BLaER1 treated with 17β-estradiol and CSF1 and Interleukin-3, amounts not matched to agents 10 nM and 100 nM (cell line): ENCODE data around the gene IDH3G.

Source experiments
- H3K27ac ChIP-seq, 11 experiments: shearing (Covaris generic); formaldehyde crosslinking; 2 replicates each; pipeline ENCODE4 v1.8.1; 2022
- H3K27me3 ChIP-seq, 11 experiments: shearing (Covaris generic); formaldehyde crosslinking; 2 replicates each; pipeline ENCODE4 v1.8.1; 2022
- H3K36me3 ChIP-seq, 11 experiments: shearing (Covaris generic); formaldehyde crosslinking; 2 replicates each; pipeline ENCODE4 v1.8.1; 2022
- H3K4me1 ChIP-seq, 10 experiments: shearing (Covaris generic); formaldehyde crosslinking; 2 replicates each; pipeline ENCODE4 v1.8.1; 2022
- H3K4me2 ChIP-seq, 11 experiments: shearing (Covaris generic); formaldehyde crosslinking; 2 replicates each; pipeline ENCODE4 v1.8.1; 2022
- H3K4me3 ChIP-seq, 10 experiments: shearing (Covaris generic); formaldehyde crosslinking; 2 replicates each; pipeline ENCODE4 v1.8.1; 2022
- H3K9ac ChIP-seq, 11 experiments: shearing (Covaris generic); formaldehyde crosslinking; 2 replicates each; pipeline ENCODE4 v1.8.1; 2022
- H3K9me3 ChIP-seq, 11 experiments: shearing (Covaris generic); formaldehyde crosslinking; replicated peaks in 1 of 11; 2 replicates each; pipeline ENCODE4 v1.8.1; 2022
- H4K20me1 ChIP-seq, 11 experiments: shearing (Covaris generic); formaldehyde crosslinking; 2 replicates each; pipeline ENCODE4 v1.8.1; 2022
- Cebpa-rat ChIP-seq, 11 experiments: shearing (Covaris generic); IDR thresholded peaks; 2 replicates each; pipeline ENCODE4 v1.8.1; 2022

IDH3G gene

DNA sequence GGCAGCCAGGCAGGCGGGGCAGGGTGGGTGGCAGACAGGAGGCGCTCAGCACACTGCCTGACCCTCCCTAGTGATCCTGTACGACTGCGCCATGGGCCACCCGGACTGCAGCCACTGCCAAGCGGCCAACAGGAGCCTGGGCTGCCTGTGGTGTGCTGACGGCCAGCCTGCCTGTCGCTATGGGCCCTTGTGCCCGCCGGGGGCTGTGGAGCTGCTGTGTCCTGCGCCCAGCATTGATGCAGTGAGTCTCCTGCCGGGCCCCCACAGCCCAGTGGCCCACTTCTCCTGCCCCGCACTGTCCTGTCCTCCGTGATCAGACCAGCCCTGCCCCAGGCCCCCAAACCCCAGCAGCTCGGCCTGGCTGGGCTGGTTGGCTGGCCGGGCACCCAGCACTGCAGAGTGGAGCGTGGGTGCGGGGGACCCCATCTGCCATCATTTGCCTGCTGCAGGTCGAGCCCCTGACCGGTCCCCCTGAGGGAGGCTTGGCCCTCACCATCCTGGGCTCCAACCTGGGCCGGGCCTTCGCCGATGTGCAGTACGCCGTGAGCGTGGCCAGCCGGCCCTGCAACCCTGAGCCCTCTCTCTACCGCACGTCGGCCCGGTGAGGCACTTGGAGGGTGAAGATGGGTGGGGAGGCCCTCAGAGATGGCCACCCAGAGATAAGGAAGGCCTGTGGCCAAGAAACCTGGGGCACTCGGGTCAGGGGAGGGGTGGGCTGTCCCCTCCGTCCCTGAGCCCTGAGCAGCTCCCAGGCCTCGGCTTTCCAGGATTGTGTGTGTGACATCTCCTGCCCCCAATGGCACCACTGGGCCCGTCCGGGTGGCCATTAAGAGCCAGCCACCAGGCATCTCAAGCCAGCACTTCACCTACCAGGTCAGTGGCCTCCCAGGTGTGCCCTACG lies 22.5 kb downstream of the IDH3G start:
- Histone ChIP-seq H4K20me1 (peaks cover 0 to 53% (median 0%) of the 10 kb centered on the region in 11 experiments; a peak in 8 of 22 replicates), H3K9ac (no peak overlapping the region), H3K27me3 (peaks cover 0 to 25% (median 5%) of the 10 kb centered on the region in 11 experiments; a peak in 5 of 22 replicates), H3K4me2 (0 out of 22 replicates have a peak overlapping the region, but pooled peaks of 2 of the 11 experiments have one; percentile 8 to 30), H3K4me3 (no peak overlapping the region), H3K9me3 (peaks cover 0 to 42% (median 27%) of the 10 kb centered on the region in 11 experiments; a peak in 13 of 22 replicates), H3K36me3 (no peaks in the 10 kb centered on the region), H3K4me1 (peaks cover 28 to 39% (median 36%) of the 10 kb centered on the region in 10 experiments), H3K27ac (no peak overlapping the region)
- TF ChIP-seq Cebpa-rat (IDR thresholded peaks at IDR 0.05), result no peak

DNA sequence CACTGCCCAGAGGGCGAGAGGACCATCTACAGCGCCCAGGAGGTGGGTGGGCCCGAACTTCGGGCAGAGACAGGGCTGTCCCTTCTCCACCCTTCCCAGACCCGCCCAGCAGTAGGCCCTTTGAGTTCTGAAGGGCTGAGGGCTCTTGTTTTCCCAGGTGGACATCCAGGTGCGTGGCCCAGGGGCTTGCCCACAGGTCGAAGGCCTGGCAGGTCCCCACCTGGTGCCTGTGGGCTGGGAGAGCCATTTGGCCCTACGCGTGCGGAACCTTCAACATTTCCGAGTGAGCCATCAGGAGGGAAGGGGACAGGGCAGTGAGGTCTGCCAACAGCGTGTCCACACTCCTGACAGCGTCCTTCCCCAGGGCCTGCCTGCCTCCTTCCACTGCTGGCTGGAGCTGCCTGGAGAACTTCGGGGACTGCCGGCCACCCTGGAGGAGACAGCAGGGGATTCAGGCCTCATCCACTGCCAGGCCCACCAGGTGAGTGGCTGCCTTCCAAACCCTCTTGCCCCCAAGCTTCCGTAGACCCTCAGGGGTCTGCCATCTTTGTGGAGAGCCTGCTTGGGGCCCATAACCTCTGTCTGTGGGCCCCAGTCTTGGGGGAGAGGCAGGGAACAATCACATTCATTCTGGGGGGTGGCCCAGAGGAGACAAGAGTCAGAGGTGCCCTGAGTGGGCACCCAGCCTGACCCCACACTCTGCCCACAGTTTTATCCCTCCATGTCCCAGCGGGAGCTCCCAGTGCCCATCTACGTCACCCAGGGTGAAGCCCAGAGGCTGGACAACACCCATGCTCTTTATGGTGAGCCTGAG lies 23.4 kb downstream of the IDH3G start:
- Histone ChIP-seq H3K27me3 (peaks cover 0 to 33% (median 5%) of the 10 kb centered on the region in 11 experiments; a peak in 6 of 22 replicates), H3K27ac (no peak overlapping the region), H3K4me2 (no peak overlapping the region), H3K4me3 (no peak overlapping the region), H3K36me3 (no peaks in the 10 kb centered on the region), H3K9me3 (peaks cover 0 to 41% (median 26%) of the 10 kb centered on the region in 11 experiments; a peak in 13 of 22 replicates), H3K4me1 (peaks cover 35 to 46% (median 43%) of the 10 kb centered on the region in 10 experiments), H4K20me1 (peaks cover 0 to 59% (median 0%) of the 10 kb centered on the region in 11 experiments; a peak in 8 of 22 replicates), H3K9ac (no peak overlapping the region)
- no peak for TF ChIP-seq Cebpa-rat (IDR thresholded peaks at IDR 0.05)

DNA sequence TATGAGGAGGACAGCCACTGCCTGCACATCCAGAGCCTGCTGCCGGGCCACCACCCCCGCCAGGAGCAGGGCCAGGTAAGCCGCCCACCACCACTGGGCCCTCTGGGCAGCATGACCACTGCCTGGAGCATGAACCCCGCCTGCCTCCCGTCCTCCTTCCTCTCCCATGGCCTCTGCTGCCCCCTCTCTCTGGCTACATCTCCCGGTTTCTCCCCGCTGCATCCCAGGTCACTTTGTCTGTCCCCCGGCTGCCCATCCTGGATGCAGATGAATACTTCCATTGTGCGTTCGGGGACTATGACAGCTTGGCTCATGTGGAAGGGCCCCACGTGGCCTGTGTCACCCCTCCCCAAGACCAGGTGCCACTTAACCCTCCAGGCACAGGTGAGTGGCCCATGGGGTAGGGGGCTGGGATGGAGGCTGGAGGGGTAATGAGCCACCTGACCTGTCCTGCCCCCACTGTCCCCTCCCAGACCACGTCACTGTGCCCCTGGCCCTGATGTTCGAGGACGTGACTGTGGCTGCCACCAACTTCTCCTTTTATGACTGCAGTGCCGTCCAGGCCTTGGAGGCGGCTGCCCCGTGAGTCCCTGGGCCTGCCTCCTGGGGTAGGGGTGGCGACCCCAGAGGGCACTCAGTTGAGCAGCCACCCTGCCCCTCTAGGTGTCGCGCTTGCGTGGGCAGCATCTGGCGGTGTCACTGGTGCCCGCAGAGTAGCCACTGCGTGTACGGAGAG lies 24.1 kb downstream of the IDH3G start:
- no peak overlapping the region; a peak in 2 of 22 replicates for H3K4me2 ChIP-seq
- peaks cover 0 to 41% (median 5%) of the 10 kb centered on the region in 11 experiments; a peak in 9 of 22 replicates for H3K27me3 ChIP-seq
- peaks cover 0 to 33% (median 22%) of the 10 kb centered on the region in 11 experiments; a peak in 13 of 22 replicates for H3K9me3 ChIP-seq
- TF ChIP-seq Cebpa-rat (IDR thresholded peaks at IDR 0.05), result no peak
- no peaks in the 10 kb centered on the region for H3K36me3 ChIP-seq
- no peak overlapping the region for H3K27ac ChIP-seq
- peaks cover 0 to 67% (median 0%) of the 10 kb centered on the region in 11 experiments; a peak in 9 of 22 replicates for H4K20me1 ChIP-seq
- H3K9ac ChIP-seq, result no peak overlapping the region
- H3K4me1 ChIP-seq, result peaks cover 43 to 53% (median 51%) of the 10 kb centered on the region in 10 experiments
- H3K4me3 ChIP-seq, result no peak overlapping the region

DNA sequence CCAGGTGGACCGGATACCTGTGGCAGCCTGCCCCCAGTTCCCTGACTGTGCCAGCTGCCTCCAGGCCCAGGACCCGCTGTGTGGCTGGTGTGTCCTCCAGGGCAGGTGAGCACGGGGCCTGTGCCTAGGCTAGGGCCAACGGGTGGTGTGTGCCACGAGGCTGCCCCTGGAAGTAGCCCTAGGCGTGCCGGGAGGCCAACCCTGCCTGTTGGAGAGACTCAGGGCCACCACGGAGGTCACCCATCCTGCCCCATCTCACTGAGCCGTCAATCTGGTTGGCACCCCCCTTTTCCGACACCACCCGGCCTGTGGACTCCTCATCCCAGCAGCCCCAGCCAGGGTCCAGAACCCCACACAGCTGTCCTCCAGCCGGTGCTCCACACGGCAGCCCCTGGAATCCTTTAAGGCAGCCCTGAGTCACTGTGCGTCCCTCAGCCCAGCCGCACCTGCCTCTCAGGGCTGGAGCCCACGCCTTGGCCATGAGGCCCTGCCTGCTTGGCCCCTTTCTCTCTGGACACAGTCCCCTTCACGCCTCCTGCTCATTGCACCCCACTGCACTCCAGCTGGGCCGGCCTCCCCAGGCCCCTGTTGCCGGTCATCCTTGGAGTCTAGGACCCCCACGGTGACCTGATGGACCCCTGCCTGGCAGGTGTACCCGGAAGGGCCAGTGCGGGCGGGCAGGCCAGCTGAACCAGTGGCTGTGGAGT lies 24.9 kb downstream of the IDH3G start:
- Histone ChIP-seq H3K4me3 (no peak overlapping the region), H3K4me1 (peaks cover 50 to 60% (median 58%) of the 10 kb centered on the region in 10 experiments), H3K27ac (0 out of 22 replicates have a peak overlapping the region, but pooled peaks of 3 of the 11 experiments have one; percentile 35 to 58 (median 56)), H3K9ac (no peak overlapping the region), H4K20me1 (peaks cover 0 to 70% (median 4%) of the 10 kb centered on the region in 11 experiments; a peak in 10 of 22 replicates), H3K36me3 (no peaks in the 10 kb centered on the region), H3K27me3 (peaks cover 0 to 48% (median 7%) of the 10 kb centered on the region in 11 experiments; a peak in 11 of 22 replicates), H3K9me3 (peaks cover 0 to 26% (median 14%) of the 10 kb centered on the region in 11 experiments; a peak in 11 of 22 replicates), H3K4me2 (peak overlapping the region; percentile 52 to 84 (median 74); a peak in 17 of 22 replicates)
- no peak for TF ChIP-seq Cebpa-rat (IDR thresholded peaks at IDR 0.05)

DNA sequence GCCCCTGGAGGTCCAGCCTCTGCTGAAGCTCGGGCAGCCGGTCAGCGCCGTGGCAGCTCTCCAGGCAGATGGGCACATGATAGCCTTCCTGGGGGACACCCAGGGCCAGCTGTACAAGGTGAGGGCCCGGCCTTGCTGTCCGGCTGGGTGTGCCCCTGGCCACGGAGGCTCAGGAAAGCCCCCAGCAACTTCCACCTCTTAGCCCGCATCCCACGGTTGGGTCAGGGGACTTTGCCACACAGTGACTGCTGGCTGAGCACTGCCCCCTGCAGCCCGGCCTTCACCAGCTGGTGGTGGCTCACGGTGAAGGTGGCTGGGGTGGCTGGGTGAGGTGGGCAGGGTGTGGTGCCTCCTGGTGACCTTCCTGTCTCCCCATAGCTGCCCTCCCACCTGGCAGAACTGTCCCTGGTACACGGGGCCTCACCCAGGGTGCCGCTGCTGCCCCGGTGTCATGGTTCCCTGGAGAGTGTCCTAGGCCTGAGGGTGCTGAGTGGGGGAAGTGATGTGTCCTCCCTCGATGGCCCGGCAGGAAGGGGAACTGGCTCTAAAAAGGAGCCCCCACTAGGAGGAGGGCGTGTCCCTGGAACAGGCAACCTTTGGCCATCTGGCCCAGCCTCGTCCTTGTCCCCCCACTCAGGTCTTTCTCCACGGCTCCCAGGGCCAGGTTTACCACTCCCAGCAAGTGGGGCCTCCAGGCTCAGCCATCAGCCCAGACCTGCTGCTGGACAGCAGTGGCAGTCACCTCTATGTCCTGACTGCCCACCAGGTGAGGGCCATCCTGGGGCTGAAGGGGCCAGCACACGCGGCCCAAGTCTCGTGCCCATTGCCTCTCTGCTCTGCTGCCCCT lies 25.6 kb downstream of the IDH3G start:
- no peaks in the 10 kb centered on the region for H3K36me3 ChIP-seq
- TF ChIP-seq Cebpa-rat (IDR thresholded peaks at IDR 0.05), result no peak
- peak overlapping the region in 1 of 10 experiments; percentile 52; a peak in 3 of 20 replicates for H3K4me3 ChIP-seq
- peak overlapping the region in 9 of 11 experiments; percentile 19 to 59 (median 56); a peak in 17 of 22 replicates for H3K27ac ChIP-seq
- H3K9ac ChIP-seq, result peak overlapping the region in 9 of 11 experiments; percentile 5 to 57 (median 42); a peak in 9 of 22 replicates
- peaks cover 57 to 68% (median 64%) of the 10 kb centered on the region in 10 experiments for H3K4me1 ChIP-seq
- peaks cover 0 to 70% (median 10%) of the 10 kb centered on the region in 11 experiments; a peak in 10 of 22 replicates for H4K20me1 ChIP-seq
- H3K9me3 ChIP-seq, result peaks cover 0 to 18% (median 7%) of the 10 kb centered on the region in 11 experiments; a peak in 9 of 22 replicates
- H3K27me3 ChIP-seq, result peaks cover 0 to 52% (median 10%) of the 10 kb centered on the region in 11 experiments; a peak in 14 of 22 replicates
- H3K4me2 ChIP-seq, result peak overlapping the region; percentile 52 to 84 (median 74)

DNA sequence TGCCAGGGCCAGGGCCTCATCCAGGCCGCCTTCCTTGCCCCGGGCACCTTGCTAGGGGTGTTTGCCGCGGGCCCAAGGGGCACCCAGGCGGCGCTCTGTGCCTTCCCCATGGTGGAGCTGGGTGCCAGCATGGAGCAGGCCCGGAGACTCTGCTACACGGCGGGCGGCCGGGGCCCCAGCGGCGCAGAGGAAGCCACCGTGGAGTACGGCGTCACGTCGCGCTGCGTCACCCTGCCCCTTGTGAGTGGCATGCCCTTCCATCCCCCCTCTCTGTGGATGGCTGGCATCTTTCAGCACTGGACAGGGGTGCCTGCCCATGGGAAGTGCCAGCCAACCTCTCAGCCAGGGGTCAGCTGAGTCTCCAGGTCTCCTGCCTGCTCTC lies 26.5 kb downstream of the IDH3G start:
- no peak overlapping the region; a peak in 1 of 20 replicates for H3K4me3 ChIP-seq
- peak overlapping the region in 8 of 11 experiments; percentile 5 to 57 (median 44); a peak in 4 of 22 replicates for H3K9ac ChIP-seq
- H3K4me2 ChIP-seq, result peak overlapping the region; percentile 52 to 84 (median 74)
- H3K36me3 ChIP-seq, result no peaks in the 10 kb centered on the region
- peaks cover 0 to 70% (median 18%) of the 10 kb centered on the region in 11 experiments; a peak in 11 of 22 replicates for H4K20me1 ChIP-seq
- peak overlapping the region in 8 of 11 experiments; percentile 19 to 59 (median 57); a peak in 14 of 22 replicates for H3K27ac ChIP-seq
- H3K9me3 ChIP-seq, result peaks cover 0 to 9% (median 0%) of the 10 kb centered on the region in 11 experiments; a peak in 6 of 22 replicates
- no peak for TF ChIP-seq Cebpa-rat (IDR thresholded peaks at IDR 0.05)
- H3K27me3 ChIP-seq, result peaks cover 6 to 61% (median 18%) of the 10 kb centered on the region in 11 experiments; a peak in 19 of 22 replicates
- H3K4me1 ChIP-seq, result peaks cover 57 to 69% (median 65%) of the 10 kb centered on the region in 10 experiments
